Skin of body (tissue), 2 donors: ENCODE measurements around the gene JMJD8. TPM values are rescaled to one million over a fixed set of nuclear protein-coding genes. Genes with fewer than 3 reads are reported as not detected.
A peak's percentile ranks its signal among the peaks of the same experiment; 100 is the strongest.

Source experiments
- DNase-seq: peaks from one replicate; lab custom pipeline; 2025; lab: John Stamatoyannopoulos, UW
- total RNA-seq: library from RNA; depleted of rRNA; stranded (reverse); fragments of >200 nt; gene quantifications from one replicate; pipeline ENCODE4 v1.2.3, GENCODE V29; 2014

JMJD8 gene
- total RNA-seq, 1 donor from 2014 or later, result 18.1 TPM

DNA sequence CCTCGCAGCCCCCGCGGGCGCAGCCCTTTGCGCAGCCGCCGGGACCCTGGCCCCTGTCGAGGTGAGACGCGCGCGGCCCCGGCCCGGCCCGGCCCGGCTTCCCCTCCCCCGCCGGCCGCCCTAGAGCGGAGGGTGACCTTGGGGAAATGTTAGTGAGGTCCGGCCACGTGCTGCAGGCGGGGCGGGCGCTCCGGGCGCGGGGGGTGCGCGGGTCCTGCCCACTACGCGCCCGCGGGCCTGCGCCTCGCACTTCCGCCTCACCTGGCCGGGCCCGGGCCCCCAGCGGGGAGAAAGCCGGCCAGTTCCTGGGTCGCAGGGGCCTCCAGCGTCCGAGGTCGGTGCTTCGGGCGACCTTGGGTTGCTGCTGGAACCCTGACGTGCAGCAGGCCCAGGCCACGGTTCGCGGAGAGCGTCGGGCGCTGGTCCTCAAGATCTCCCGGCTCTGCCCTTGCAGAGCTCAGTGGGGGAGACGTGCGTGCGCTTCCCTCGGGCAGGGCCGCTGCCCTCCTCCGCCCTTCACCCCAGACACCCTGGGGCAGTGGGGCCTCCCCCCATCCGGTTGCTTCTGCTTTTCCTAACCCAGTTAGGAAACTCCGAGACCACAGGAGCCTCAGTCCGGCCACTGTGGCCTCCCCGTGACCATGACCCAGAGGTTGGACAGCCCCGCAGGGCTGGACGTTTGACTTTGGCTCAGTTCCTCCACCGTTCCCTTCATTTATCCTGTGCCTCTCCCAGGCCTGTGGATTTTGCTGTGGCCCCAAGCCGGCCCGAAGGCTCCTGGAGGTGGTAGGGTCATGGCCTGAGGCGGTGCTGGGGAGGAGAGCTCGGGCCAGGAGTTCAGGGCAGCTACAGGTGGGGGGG, 41.7 kb downstream of the JMJD8 start:
- no peak for DNase-seq

- peak; percentile 30 for DNase-seq
Observed at GRCh38 chr16:641326-642188, 42.6 kb downstream of the JMJD8 start, which contains the start of gene MCRIP2. TSS of gene MCRIP2 (plus strand) at chr16:641828. CDS start at chr16:641992, 164 bp downstream.

GRCh38 chr16:640614-641013, 43.5 kb downstream of the JMJD8 start:
- no peak for DNase-seq

- no peak for DNase-seq
Observed at GRCh38 chr16:638836-639235, 45.3 kb downstream of the JMJD8 start.

DNA sequence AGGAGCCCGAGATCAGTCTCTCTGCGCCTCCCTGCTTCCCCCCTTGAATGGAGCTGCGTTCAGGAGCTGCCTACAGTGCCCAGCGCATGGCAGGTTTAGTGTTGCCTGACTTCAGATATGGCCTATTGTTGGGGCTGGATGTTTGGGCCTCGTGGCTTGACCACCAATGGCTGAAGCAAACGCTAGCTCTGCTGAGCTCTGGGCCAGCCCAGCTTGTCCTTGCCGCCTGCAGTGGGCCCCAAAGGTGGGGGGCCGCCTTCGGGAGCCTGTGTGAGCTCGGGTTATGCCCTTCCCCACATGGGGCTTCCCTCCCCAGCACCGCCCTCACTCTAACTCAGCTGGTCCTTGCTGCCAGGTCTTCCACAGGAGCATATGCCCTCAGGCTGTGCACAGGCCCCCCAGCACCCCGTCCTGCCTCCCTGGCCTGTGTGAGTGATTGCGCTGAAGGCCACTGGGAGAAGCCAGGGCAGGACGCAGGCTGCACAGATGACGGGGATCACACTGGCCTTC, 46.0 kb downstream of the JMJD8 start:
- no peak for DNase-seq

DNA sequence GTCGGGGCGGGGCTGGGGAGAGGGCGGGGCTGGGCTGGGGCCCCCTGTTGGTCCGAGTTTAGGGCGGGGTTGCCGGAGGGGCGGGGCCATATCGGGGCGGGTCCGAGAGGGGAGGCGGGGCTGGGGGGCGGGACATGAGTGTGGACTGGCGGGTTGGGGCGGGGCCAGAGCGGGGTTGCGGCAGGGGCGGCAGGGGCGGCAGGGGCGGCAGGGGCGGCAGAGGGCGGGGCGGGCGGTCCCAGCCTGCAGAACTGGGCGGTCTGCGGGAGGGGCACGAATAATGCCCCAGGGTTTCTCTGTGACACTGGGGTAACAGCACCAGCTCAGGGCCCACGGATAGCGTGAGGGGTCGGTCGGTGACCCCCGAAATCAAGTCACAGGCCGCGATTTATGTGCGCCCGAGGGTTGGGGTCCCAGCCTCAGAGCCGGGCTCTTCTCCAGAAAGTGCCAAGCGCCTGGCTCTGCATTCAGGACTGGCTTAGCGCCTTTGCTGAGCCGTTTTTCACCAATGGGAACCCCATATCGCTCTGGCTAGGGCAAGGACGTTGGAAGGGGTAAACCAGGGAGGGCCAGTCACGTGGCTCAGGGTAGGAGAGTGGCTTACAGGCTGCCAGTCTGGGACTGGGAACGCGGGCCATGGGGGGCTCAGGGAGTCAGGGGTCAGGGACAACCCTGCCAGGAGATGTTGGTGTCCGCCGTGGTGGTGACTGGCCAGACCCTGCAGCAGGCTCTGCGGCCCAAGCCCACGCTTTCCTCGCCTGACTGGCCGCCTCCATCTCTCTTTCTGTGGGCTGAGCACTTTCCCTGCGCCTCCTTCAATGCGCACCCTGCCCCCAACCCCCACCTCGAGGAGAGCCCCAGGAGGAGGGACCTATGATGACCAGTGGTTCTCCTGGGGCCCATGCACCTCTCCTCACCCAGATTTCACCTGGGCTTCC, 46.8 kb downstream of the JMJD8 start:
- DNase-seq, result peak; percentile 92

GRCh38 chr16:636206-637080, 47.7 kb downstream of the JMJD8 start, which contains the start of gene METTL26:
TSS of gene METTL26 (minus strand) at chr16:636305. CDS start at chr16:636290, 15 bp downstream.
- DNase-seq, result peak; percentile 92

DNA sequence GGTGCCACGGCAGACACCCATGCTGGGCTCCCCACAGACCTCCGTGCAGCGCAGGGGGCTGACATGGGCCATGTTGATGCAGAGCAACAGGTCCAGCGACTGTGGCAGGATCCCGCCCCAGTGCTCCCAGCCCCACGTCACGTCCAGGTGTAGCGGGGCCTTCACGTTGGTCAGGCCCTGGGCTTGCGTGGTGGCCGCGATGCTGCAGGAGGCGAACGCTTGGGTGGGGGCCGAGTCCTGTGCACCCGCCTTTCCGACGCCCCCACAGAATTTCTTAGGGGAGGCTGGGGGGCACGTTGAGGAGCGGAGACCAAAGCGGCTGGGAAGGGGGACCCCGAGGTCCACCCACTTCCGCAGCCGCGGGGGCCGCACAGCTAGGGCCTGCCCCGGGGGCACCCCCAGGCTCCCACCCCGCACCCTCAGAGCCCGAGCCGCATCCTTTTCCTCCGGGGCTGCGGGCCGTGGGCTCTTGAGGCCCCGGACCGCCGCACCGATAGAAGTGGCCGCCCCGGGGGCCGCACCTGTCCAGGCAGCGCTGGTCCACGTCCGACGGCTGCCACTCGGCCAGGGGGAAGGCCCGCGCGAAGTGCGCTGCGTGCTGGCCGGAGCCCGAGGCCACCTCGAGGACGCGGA, 48.4 kb downstream of the JMJD8 start:
- DNase-seq, result no peak

DNA sequence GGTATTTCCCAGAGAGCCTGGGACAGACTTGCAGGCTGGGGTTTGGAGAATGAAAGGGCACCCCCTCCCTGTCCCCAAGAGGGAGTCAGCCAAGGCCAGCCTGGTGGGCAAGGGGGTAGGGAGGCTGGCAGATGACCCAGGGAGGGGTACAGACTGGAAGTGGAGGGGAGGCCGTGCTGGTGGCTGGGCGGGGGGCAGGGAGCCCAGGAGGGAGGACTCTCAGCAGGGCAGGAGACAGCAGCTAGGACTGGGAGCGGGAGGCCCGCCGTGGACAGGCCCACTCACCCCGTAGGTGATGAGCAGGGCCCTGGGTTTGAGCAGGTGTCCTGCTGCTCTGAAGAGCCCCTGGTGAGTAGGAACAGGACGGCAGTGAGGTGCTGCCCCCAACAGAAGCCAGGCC, 49.1 kb downstream of the JMJD8 start:
- no peak for DNase-seq

DNA sequence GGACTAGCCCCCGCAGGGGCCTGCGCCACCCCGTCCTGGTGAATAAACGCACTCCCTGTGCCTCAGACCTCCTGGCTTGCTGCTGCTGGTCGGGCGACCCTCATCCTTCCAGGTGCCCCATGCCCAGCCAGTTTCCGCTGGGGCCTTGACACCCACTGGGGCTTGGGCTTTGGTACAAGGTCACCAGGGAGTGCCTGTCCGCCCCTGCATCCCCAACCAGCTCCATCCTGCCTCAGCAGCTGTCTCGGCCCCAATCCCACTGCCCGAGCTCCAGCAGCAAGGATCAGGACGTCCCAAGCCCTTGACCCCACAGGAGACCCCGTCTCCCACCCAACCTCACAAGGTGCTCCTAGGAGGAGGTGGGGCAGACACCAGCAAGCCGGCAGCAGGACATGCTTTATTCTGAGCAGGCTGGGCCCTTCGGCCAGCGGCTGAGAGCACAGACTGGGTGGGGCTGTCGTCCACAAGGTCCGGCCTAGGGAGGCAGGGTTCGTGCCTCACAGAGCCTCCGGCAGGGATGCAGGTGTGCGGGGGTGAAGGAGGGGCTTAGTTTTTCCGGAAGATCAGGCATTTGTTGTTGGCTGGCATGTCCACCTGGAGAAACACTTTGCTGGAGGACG, 50.0 kb downstream of the JMJD8 start:
- DNase-seq, result no peak

DNA sequence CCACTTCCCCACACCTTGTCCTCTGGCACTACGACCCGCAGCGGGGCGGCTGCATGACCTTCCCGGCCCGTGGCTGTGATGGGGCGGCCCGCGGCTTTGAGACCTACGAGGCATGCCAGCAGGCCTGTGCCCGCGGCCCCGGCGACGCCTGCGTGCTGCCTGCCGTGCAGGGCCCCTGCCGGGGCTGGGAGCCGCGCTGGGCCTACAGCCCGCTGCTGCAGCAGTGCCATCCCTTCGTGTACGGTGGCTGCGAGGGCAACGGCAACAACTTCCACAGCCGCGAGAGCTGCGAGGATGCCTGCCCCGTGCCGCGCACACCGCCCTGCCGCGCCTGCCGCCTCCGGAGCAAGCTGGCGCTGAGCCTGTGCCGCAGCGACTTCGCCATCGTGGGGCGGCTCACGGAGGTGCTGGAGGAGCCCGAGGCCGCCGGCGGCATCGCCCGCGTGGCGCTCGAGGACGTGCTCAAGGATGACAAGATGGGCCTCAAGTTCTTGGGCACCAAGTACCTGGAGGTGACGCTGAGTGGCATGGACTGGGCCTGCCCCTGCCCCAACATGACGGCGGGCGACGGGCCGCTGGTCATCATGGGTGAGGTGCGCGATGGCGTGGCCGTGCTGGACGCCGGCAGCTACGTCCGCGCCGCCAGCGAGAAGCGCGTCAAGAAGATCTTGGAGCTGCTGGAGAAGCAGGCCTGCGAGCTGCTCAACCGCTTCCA, 50.6 kb downstream of the JMJD8 start:
- no peak for DNase-seq

- no peak for DNase-seq
Observed at GRCh38 chr16:632486-633335, 51.4 kb downstream of the JMJD8 start.

DNA sequence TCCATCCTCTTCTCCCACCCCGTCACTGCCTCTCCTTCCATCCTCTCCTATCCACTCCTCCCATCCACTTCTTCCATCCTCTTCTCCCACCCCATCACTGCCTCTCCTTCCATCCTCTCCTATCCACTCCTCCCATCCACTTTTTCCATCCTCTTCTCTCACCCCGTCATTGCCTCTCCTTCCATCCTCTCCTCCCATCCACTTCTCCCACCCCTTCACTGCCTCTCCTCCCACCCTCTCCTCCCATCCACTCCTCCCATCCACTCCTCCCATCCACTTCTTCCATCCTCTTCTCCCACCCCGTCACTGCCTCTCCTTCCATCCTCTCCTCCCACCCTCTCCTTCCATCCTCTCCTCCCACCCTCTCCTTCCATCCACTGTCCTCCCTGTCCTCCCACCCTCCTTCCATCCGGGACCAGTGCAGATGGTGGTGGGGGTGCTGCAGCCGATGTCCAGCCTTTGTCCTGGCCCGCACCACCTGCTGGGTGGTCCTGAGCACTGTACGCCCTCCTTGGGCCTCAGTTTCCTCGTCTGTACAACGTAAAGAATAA, 52.3 kb downstream of the JMJD8 start:
- DNase-seq, result no peak
